ENCODE results near the gene CD300LD.

CD300LD gene

GRCh38 chr17:74619077-74619673 is 27.1 kb upstream of the CD300LD start:
- H3K27me3 ChIP-seq (ENCODE audit: insufficient read depth, poor library complexity, severe bottlenecking), result peaks cover 11% of the 10 kb centered on the region
- TF ChIP-seq REST (IDR thresholded peaks at IDR 0.05; ENCODE audit: insufficient replicate concordance, low read depth) (no peak), GABPA (IDR thresholded peaks at IDR 0.05; ENCODE audit: low read depth) (no peak), POLR2AphosphoS5 (IDR thresholded peaks at IDR 0.05; ENCODE audit: low read depth) (no peak), SPI1 (IDR thresholded peaks at IDR 0.05; ENCODE audit: borderline replicate concordance, low read depth) (no peak)
- TF ChIP-seq, protein P1, sequence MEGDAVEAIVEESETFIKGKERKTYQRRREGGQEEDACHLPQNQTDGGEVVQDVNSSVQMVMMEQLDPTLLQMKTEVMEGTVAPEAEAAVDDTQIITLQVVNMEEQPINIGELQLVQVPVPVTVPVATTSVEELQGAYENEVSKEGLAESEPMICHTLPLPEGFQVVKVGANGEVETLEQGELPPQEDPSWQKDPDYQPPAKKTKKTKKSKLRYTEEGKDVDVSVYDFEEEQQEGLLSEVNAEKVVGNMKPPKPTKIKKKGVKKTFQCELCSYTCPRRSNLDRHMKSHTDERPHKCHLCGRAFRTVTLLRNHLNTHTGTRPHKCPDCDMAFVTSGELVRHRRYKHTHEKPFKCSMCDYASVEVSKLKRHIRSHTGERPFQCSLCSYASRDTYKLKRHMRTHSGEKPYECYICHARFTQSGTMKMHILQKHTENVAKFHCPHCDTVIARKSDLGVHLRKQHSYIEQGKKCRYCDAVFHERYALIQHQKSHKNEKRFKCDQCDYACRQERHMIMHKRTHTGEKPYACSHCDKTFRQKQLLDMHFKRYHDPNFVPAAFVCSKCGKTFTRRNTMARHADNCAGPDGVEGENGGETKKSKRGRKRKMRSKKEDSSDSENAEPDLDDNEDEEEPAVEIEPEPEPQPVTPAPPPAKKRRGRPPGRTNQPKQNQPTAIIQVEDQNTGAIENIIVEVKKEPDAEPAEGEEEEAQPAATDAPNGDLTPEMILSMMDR (IDR thresholded peaks at IDR 0.05; ENCODE audit: insufficient read depth, low read length), result no peak
- no peak overlapping the region for H3K4me3 ChIP-seq (replicated peaks; ENCODE audit: insufficient read depth, low read length)
- no peak overlapping the region for H3K27ac ChIP-seq (replicated peaks)
- DNase-seq (ENCODE audit: low read depth in 1 of 2, low spot score in 1 of 2), result no peak

DNA sequence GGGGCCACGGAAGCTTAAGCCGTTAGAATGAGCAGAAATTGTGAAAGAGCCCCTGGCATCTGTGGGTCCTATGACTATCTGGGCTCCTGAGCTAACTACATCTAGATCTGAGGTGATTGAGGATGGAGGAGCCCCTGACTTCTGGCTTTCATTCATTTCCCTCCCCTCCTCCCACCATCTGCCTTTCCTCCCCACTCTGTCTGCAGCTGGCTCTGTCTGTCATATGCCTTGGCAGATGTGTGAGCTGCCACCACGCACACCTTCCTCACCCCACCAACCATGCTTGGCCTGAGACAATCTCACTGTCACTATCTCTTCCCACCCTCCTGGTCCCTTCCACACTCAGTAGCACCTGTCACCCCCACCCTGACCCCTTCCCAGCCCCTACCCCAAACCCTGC is 26.4 kb upstream of the CD300LD start:
- TF ChIP-seq REST (IDR thresholded peaks at IDR 0.05; ENCODE audit: insufficient replicate concordance, low read depth) (no peak), GABPA (IDR thresholded peaks at IDR 0.05; ENCODE audit: low read depth) (no peak), POLR2AphosphoS5 (IDR thresholded peaks at IDR 0.05; ENCODE audit: low read depth) (no peak), SPI1 (IDR thresholded peaks at IDR 0.05; ENCODE audit: borderline replicate concordance, low read depth) (no peak)
- TF ChIP-seq, protein P1 (IDR thresholded peaks at IDR 0.05; ENCODE audit: insufficient read depth, low read length), result no peak
- Histone ChIP-seq H3K27ac (replicated peaks) (no peak overlapping the region), H3K27me3 (ENCODE audit: insufficient read depth, poor library complexity, severe bottlenecking) (peaks cover 11% of the 10 kb centered on the region), H3K4me3 (replicated peaks; ENCODE audit: insufficient read depth, low read length) (no peak overlapping the region)
- no peak for DNase-seq (ENCODE audit: low read depth in 1 of 2, low spot score in 1 of 2)

DNA sequence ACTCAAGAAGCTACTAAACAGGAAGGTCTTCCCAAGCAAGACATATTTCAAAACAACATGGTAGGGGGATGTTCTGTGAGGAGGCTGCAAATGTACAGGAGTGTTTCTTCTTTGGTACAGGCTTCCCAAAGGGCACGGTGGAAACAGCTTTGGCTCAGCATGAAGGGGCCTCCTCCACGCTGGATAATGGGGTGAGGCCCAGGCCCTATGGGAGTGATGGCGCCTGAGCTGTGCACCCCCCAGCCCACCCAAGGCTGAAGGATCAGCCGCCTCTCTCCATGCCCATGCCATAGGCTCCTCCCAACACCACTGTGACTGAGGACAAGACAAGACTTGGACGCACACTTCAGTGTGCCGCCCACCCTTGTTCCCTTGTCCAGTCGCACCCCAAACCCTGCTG is 24.6 kb upstream of the CD300LD start:
- Histone ChIP-seq H3K27me3 (ENCODE audit: insufficient read depth, poor library complexity, severe bottlenecking) (peaks cover 11% of the 10 kb centered on the region), H3K4me3 (replicated peaks; ENCODE audit: insufficient read depth, low read length) (no peak overlapping the region), H3K27ac (replicated peaks) (no peak overlapping the region)
- no peak for DNase-seq (ENCODE audit: low read depth in 1 of 2, low spot score in 1 of 2)
- no peak for TF ChIP-seq GABPA (IDR thresholded peaks at IDR 0.05; ENCODE audit: low read depth)
- no peak for TF ChIP-seq POLR2AphosphoS5 (IDR thresholded peaks at IDR 0.05; ENCODE audit: low read depth)
- no peak for TF ChIP-seq SPI1 (IDR thresholded peaks at IDR 0.05; ENCODE audit: borderline replicate concordance, low read depth)
- TF ChIP-seq REST (IDR thresholded peaks at IDR 0.05; ENCODE audit: insufficient replicate concordance, low read depth), result no peak
- TF ChIP-seq, protein P1 (IDR thresholded peaks at IDR 0.05; ENCODE audit: insufficient read depth, low read length), result no peak
